HG03139 (cell line): ENCODE measurements around the gene ZNF385B.

Experiments used
- ATAC-seq: cut with Tn5 transposase; IDR thresholded peaks from one replicate; pipeline ENCODE4 v1.9.1; 2021; ENCODE audit not compliant: unreplicated experiment

ZNF385B gene

GRCh38 chr2:179857236-179857635, 4.2 kb downstream of the ZNF385B start:
- ATAC-seq, result no peak

- no peak for ATAC-seq
These were observed 5.2 kb downstream of the ZNF385B start for GRCh38 chr2:179856205-179856604.

GRCh38 chr2:179855673-179856072, 5.7 kb downstream of the ZNF385B start:
- ATAC-seq, result no peak

- no peak for ATAC-seq
These were observed 6.5 kb downstream of the ZNF385B start for GRCh38 chr2:179854891-179855290.

- no peak for ATAC-seq
These were observed 8.3 kb downstream of the ZNF385B start for GRCh38 chr2:179853108-179853507.

GRCh38 chr2:179850188-179850587, 11.2 kb downstream of the ZNF385B start:
- ATAC-seq, result no peak

- ATAC-seq, result no peak
These were observed 11.7 kb downstream of the ZNF385B start for GRCh38 chr2:179849719-179850118.

GRCh38 chr2:179843541-179843940, 17.9 kb downstream of the ZNF385B start:
- ATAC-seq, result no peak

GRCh38 chr2:179842498-179843153, 18.8 kb downstream of the ZNF385B start:
- ATAC-seq, result no peak

- ATAC-seq, result no peak
These were observed 20.6 kb downstream of the ZNF385B start for GRCh38 chr2:179840840-179841239.

GRCh38 chr2:179837408-179837807, 24.0 kb downstream of the ZNF385B start:
- ATAC-seq, result no peak

- no peak for ATAC-seq
These were observed 31.2 kb downstream of the ZNF385B start for GRCh38 chr2:179830043-179830787.

- no peak for ATAC-seq
These were observed 35.1 kb downstream of the ZNF385B start for GRCh38 chr2:179826297-179826696.

GRCh38 chr2:179825494-179825893, 35.9 kb downstream of the ZNF385B start:
- ATAC-seq, result no peak

- no peak for ATAC-seq
These were observed 36.5 kb downstream of the ZNF385B start for GRCh38 chr2:179824961-179825360.

GRCh38 chr2:179822540-179822939, 38.9 kb downstream of the ZNF385B start:
- ATAC-seq, result no peak

- no peak for ATAC-seq
These were observed 42.9 kb downstream of the ZNF385B start for GRCh38 chr2:179818546-179818945.

GRCh38 chr2:179817181-179817841, 44.1 kb downstream of the ZNF385B start:
- no peak for ATAC-seq

GRCh38 chr2:179814050-179814449, 47.4 kb downstream of the ZNF385B start:
- ATAC-seq, result no peak

GRCh38 chr2:179812501-179812900, 48.9 kb downstream of the ZNF385B start:
- no peak for ATAC-seq

- ATAC-seq, result no peak
These were observed 50.4 kb downstream of the ZNF385B start for GRCh38 chr2:179811042-179811441.

- ATAC-seq, result no peak
These were observed 51.8 kb downstream of the ZNF385B start for GRCh38 chr2:179809606-179810005.
